Natural killer cell treated with Interleukin-12 subunit alpha and Interleukin-12 subunit beta and Interleukin-15 and Interleukin-18, amount 100 ng/mL, for 72 hours (primary cell): Measurements from ENCODE around the gene BORCS8. TPM values are rescaled to one million over a fixed set of nuclear protein-coding genes. Genes with fewer than 3 reads are reported as not detected.
"Not testable (repeated sequence)": the region's sequence is repeated elsewhere in the genome, so short reads cannot be mapped to it uniquely, and the experiment has no call there.

Experiments used
- ATAC-seq, 2 donors: fragments of 150-1000 bp; cut with Tn5 transposase in 1 of 2; sonication (Bioruptor Pico), chemical (Tn5 transposase) in 1 of 2; 2 replicates each; pipeline ENCODE4 v1.10.0; 2021
- DNase-seq: peaks from one replicate; pipeline ENCODE4 v3.0.0; 2022; ENCODE audit warnings: low spot score
- H3K27ac Mint-ChIP-seq, 2 donors: 1 replicate in 1 of 2; 2 replicates in 1 of 2; pipeline ENCODE4 v1.8.0; 2022; ENCODE audit warnings: mixed read lengths in 2 of 2, mild to moderate bottlenecking in 1 of 2, moderate library complexity in 1 of 2
- H3K27me3 Mint-ChIP-seq, 2 donors: 1 replicate in 1 of 2; 2 replicates in 1 of 2; pipeline ENCODE4 v1.8.0; 2022; ENCODE audit warnings: mixed read lengths in 2 of 2
- H3K36me3 Mint-ChIP-seq: one replicate; pipeline ENCODE4 v1.8.0; 2022; ENCODE audit warnings: mixed read lengths
- H3K4me1 Mint-ChIP-seq, 2 donors: 1 replicate in 1 of 2; 2 replicates in 1 of 2; pipeline ENCODE4 v1.8.0; 2022; ENCODE audit warnings: low read depth in 2 of 2, mixed read lengths in 2 of 2, mild to moderate bottlenecking in 1 of 2
- H3K4me3 Mint-ChIP-seq: one replicate; pipeline ENCODE4 v1.8.0; 2022; ENCODE audit warnings: mixed read lengths
- H3K9me3 Mint-ChIP-seq: 2 replicates; pipeline ENCODE4 v1.8.0; 2022; ENCODE audit warnings: mixed read lengths
- total RNA-seq, 2 donors: library from RNA; stranded (reverse); gene quantifications; one replicate each; pipeline ENCODE4 v1.2.3, GENCODE V29; 2022

The BORCS8 gene
- total RNA-seq, 2 donors from 2014 or later, result 47.2 to 64.5 TPM

GRCh38 chr19:19185853-19186740 lies 5.9 kb downstream of the BORCS8 start:
- H3K27ac Mint-ChIP-seq, result no peak overlapping the region
- H3K36me3 Mint-ChIP-seq, result peaks cover 9% of the 10 kb centered on the region
- no peaks in the 10 kb centered on the region for H3K9me3 Mint-ChIP-seq
- ATAC-seq (peak; percentile 80 to 82), DNase-seq (peak; percentile 83)
- H3K27me3 Mint-ChIP-seq, result no peaks in the 10 kb centered on the region
- H3K4me1 Mint-ChIP-seq, result peaks cover 26 to 30% of the 10 kb centered on the region in 2 donors
- no peak overlapping the region for H3K4me3 Mint-ChIP-seq

GRCh38 chr19:19181488-19181998 lies 10.4 kb downstream of the BORCS8 start:
- no peak overlapping the region for H3K4me3 Mint-ChIP-seq
- DNase-seq, result no peak
- no peak overlapping the region for H3K27ac Mint-ChIP-seq
- H3K4me1 Mint-ChIP-seq, result peaks cover 6 to 17% of the 10 kb centered on the region in 2 donors
- no peaks in the 10 kb centered on the region for H3K9me3 Mint-ChIP-seq
- H3K27me3 Mint-ChIP-seq, result no peaks in the 10 kb centered on the region
- ATAC-seq, result no peak
- peaks cover 10% of the 10 kb centered on the region for H3K36me3 Mint-ChIP-seq

- Mint-ChIP-seq H3K36me3 (peaks cover 5% of the 10 kb centered on the region), H3K4me3 (no peak overlapping the region), H3K27me3 (no peaks in the 10 kb centered on the region), H3K9me3 (no peaks in the 10 kb centered on the region), H3K4me1 (peaks cover 0 to 13% of the 10 kb centered on the region in 2 donors), H3K27ac (no peak overlapping the region)
- ATAC-seq (peak; percentile 41 to 74), DNase-seq (no peak)
Measured at GRCh38 chr19:19179548-19180441, 12.2 kb downstream of the BORCS8 start.

DNA sequence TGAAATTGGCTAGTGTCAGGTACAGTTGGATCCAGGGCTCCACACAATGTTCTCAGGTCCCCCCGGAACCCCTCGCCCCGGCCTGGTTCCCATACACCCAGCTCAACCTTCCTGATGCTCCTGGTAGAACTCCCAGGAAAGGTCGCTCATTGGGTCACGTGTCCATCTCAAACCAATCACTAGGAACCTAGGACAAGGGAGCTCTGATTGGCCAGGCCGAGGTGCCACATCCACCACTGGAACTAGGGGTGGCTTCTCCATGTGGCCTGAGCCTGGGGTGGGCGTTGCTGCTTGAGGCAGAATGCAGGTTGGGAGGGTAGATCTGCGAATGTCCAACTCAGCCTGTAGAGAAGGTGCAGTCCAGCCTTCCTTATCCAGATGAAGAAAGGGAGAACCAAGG lies 15.0 kb downstream of the BORCS8 start:
- ATAC-seq (no peak), DNase-seq (no peak)
- no peaks in the 10 kb centered on the region for H3K27me3 Mint-ChIP-seq
- no peak overlapping the region for H3K27ac Mint-ChIP-seq
- peaks cover 0 to 11% of the 10 kb centered on the region in 2 donors for H3K4me1 Mint-ChIP-seq
- H3K36me3 Mint-ChIP-seq, result peaks cover 5% of the 10 kb centered on the region
- H3K9me3 Mint-ChIP-seq, result no peaks in the 10 kb centered on the region
- H3K4me3 Mint-ChIP-seq, result no peak overlapping the region

DNA sequence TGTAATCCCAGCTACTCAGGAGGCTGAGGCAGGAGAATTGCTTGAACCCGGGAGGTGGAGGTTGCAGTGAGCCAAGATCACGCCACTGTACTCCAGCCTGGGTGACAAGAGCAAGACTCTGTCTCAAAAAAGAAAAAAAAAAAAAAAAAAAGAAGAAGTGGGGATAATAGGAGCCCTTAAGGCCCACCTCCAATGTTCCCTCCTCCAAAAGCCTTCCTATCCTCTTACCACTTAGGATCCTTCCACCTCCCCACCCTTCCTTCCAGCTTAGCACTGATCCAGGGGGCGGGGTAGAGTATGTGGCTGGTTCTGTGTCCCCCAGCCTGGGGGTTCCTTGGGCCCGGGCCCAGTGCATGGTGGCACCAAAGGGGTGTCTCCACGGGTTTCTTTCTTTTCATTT lies 18.7 kb downstream of the BORCS8 start:
- not testable (repeated sequence) for H3K27me3 Mint-ChIP-seq, DNase-seq, H3K9me3 Mint-ChIP-seq, H3K36me3 Mint-ChIP-seq, ATAC-seq, H3K4me3 Mint-ChIP-seq, H3K27ac Mint-ChIP-seq
- H3K4me1 Mint-ChIP-seq, result peaks cover 16 to 19% of the 10 kb centered on the region in 2 donors

DNA sequence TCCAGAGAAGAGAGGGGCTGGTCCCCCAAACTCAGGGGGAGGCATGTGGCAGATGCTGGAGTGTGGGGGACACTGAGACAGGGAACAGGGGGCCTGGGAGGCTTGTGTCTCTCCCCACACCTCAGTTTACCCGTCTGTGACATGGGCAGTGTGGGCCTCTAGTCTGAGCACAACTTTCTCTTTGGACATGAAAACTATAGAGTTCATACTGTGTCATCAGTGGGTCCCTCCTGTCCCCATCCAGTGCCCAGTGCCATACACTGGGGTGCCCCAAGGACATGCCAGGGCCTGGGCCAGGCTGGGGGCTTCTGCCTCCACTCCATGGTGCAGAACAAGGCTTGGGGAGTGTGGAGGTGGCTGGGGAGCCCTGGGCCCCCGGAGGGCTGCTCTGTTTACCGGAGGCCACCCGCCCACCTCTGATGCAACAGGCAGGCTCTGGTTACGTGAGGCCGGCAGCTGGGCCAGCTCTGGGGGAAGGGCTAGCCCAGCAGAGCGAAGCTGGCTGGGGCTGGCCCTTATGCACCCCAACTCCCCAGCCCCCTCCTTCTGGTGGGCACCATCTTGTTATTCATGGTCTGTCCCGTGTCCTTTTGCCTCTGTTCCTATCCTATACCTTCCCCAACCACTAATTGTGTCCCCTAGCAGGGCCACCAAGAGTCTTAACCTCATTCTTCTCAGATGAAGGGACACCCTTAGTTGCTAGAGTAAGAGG lies 20.0 kb downstream of the BORCS8 start:
- Mint-ChIP-seq H3K4me3 (no peak overlapping the region), H3K4me1 (peaks cover 16 to 19% of the 10 kb centered on the region in 2 donors), H3K27me3 (peaks cover 0 to 6% of the 10 kb centered on the region in 2 donors), H3K36me3 (no peaks in the 10 kb centered on the region), H3K9me3 (no peaks in the 10 kb centered on the region), H3K27ac (no peak overlapping the region)
- no peak for ATAC-seq
- DNase-seq, result no peak

DNA sequence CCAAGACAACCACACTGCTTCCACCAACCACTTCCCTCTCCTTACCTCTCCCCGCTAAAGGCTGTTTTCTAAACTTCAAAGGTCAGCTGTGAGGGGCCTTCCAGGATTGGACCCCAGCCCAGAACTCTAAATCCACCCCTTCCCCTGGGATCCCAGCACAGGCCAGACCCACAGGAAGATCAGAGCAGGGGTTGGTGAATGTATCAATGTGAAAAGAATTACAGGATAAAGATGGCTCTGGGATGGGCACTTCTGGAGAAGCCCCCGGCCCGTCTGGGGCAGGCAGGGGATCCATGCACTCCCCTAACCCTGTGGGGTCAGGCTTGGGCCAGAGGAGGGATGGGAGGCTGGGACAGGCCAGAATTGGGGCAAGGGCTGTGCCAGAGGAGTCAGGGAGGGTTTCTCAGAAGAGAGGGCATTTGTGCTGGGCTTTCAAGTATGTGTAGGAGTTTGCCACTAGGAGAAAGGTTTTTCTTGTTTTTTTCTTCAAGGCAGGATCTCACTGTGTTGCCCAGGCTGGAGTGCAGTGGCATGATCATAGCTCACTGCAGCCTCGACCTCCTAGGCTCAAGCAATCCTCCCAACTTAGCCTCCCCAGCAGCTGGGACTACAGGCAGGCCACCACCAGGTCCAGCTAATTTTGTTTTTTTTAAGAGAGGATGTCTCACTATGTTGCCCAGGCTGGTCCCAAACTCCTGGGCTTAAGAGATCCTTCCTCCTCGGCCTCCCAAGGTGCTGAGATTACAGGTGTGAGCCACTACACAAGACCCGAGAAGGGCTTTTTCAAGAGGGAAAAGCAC lies 20.9 kb downstream of the BORCS8 start:
- peaks cover 0 to 6% of the 10 kb centered on the region in 2 donors for H3K27me3 Mint-ChIP-seq
- DNase-seq (no peak), ATAC-seq (no peak)
- H3K36me3 Mint-ChIP-seq, result no peaks in the 10 kb centered on the region
- H3K4me3 Mint-ChIP-seq, result no peak overlapping the region
- H3K4me1 Mint-ChIP-seq, result peaks cover 16 to 19% of the 10 kb centered on the region in 2 donors
- H3K9me3 Mint-ChIP-seq, result no peaks in the 10 kb centered on the region
- H3K27ac Mint-ChIP-seq, result no peak overlapping the region

- no peaks in the 10 kb centered on the region for H3K36me3 Mint-ChIP-seq
- H3K27ac Mint-ChIP-seq, result no peak within 1 kb of the TSS
- peak within 1 kb of the TSS; percentile 23 for H3K4me3 Mint-ChIP-seq
- DNase-seq (peak; percentile 83), ATAC-seq (peak; percentile 91 to 95)
- H3K9me3 Mint-ChIP-seq, result no peaks in the 10 kb centered on the region
- peaks cover 16 to 19% of the 10 kb centered on the region in 2 donors for H3K4me1 Mint-ChIP-seq
- H3K27me3 Mint-ChIP-seq, result peaks cover 0 to 6% of the 10 kb centered on the region in 2 donors
Measured at GRCh38 chr19:19170053-19170872, 21.7 kb downstream of the BORCS8 start, which contains the start of gene MEF2B. Gene MEF2B, minus strand, starts transcription at chr19:19170263. Its CDS starts 19,528 bp downstream, at chr19:19150735.

DNA sequence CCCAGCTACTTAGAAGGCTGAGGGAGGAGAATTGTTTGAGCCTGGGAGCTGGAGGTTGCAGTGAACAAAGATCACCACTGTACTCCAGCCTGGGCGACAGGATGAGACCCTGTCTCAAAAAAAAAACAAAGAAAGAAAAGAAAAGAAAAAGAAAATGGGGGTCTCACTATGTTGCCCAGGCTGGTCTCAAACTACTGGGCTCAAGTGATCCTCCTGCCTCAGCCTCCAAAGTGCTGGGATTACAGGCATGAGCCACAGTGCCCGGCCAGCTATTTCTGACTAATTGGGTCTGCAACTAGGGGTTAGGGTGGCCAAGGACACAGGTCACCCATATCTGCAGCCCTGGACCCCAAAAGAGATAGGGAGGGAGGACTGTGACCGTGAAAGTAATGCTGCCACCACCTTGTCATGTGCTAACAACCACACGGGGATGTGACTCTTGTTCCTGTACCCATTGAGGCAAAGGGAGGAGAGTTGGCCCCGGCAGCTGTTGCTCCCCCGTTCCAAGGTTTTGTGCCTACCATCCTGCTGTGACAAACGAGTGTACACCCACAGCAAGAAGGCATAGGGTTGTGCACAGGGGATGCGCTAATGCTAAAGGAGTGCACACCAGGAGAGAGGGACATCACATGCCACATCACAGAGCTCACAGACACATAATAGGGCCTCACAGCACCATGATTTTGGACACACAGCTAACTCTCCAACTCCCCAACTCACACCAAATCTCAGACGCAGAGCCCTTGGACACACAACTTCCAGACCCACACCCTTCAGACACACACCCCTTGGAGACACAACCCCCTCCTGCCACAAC lies 22.5 kb downstream of the BORCS8 start:
- peaks cover 0 to 6% of the 10 kb centered on the region in 2 donors for H3K27me3 Mint-ChIP-seq
- DNase-seq, result no peak
- peaks cover 16% of the 10 kb centered on the region in 2 donors for H3K4me1 Mint-ChIP-seq
- no peak for ATAC-seq
- H3K4me3 Mint-ChIP-seq, result peak overlapping the region; percentile 23
- no peaks in the 10 kb centered on the region for H3K9me3 Mint-ChIP-seq
- no peaks in the 10 kb centered on the region for H3K36me3 Mint-ChIP-seq
- H3K27ac Mint-ChIP-seq, result no peak overlapping the region

DNA sequence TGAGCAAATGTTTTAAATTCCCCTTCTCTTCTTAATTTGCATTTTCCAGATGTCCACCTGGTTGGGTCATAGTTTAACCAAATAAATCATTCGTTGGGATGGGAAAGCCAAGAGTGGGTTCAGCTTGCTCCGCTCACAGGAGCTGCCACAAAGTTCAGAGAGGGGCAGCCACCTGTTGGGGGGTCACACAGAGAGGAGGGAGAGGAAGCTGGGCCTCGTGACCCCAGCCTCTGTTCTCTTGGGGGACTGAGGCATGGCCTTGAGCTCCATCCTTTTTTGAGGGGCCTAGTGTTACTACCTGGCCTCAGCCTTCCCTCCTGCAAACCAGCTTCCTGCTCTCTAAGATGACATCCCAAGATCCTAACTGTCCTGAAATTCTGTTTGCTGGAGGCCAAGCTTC lies 24.3 kb downstream of the BORCS8 start:
- Mint-ChIP-seq H3K9me3 (no peaks in the 10 kb centered on the region), H3K27ac (no peak overlapping the region), H3K4me1 (peaks cover 16% of the 10 kb centered on the region in 2 donors), H3K4me3 (no peak overlapping the region), H3K27me3 (peaks cover 0 to 6% of the 10 kb centered on the region in 2 donors), H3K36me3 (no peaks in the 10 kb centered on the region)
- DNase-seq (no peak), ATAC-seq (no peak)

DNA sequence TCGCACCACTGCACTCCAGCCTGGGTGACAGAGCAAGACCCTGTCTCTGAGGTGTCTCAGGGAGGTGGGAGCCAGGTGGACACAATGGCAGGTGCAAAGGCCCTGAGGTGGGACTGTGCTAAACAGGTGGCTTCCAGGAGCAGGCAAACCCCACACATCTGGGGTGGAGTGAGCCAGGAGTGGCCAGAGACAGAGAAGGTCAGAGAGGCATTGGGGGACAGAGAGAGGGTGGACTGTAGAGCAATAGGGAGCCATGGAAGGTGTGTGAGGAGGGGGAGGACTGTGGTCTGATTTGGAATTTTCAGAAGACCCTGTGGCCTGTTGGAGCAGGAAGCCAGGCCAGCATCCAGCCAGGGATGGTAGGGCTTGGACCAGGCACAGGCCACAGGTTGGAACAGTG lies 26.6 kb downstream of the BORCS8 start:
- Mint-ChIP-seq H3K9me3 (no peaks in the 10 kb centered on the region), H3K4me3 (no peak overlapping the region), H3K36me3 (no peaks in the 10 kb centered on the region), H3K27me3 (peaks cover 0 to 2% of the 10 kb centered on the region in 2 donors), H3K27ac (no peak overlapping the region), H3K4me1 (peaks cover 12 to 16% of the 10 kb centered on the region in 2 donors)
- DNase-seq (no peak), ATAC-seq (no peak)
